Uterus (tissue), 4 donors: ENCODE measurements around the gene MAFB. TPM values are rescaled to one million over a fixed set of nuclear protein-coding genes. Genes with fewer than 3 reads are reported as not detected.

Experiments
- DNase-seq, 2 donors: peaks; one replicate each; pipeline ENCODE4 v3.0.0-alpha.2; 2019 to 2020
- H3K27ac ChIP-seq, 2 donors: fragments of 200-600 bp; sonication (generic); 1 replicate in 1 of 2; 2 replicates in 1 of 2; pipeline ENCODE4 v1.5.1; 2016 to 2018
- H3K27me3 ChIP-seq, 2 donors: fragments of 200-600 bp; sonication (generic); one replicate each; pipeline ENCODE4 v1.5.1; 2018 to 2019; ENCODE audit warnings: control low read depth in 1 of 2
- H3K36me3 ChIP-seq, 2 donors: fragments of 200-600 bp; sonication (generic); one replicate each; pipeline ENCODE4 v1.5.1; 2019; ENCODE audit warnings: control low read depth in 1 of 2
- H3K4me1 ChIP-seq, 2 donors: fragments of 200-600 bp; sonication (generic); one replicate each; pipeline ENCODE4 v1.5.1; 2018 to 2019; ENCODE audit warnings: control low read depth in 1 of 2
- H3K4me3 ChIP-seq, 2 donors: fragments of 200-600 bp; sonication (generic); 1 replicate in 1 of 2; 2 replicates in 1 of 2; pipeline ENCODE4 v1.5.1; 2018 to 2019; ENCODE audit warnings: mild to moderate bottlenecking in 1 of 2
- H3K9me3 ChIP-seq, 2 donors: fragments of 200-600 bp; sonication (generic); one replicate each; pipeline ENCODE4 v1.5.1; 2019; ENCODE audit warnings: control low read depth in 1 of 2
- POLR2A ChIP-seq, 2 donors: fragments of 450-650 bp; IDR thresholded peaks; one replicate each; pipeline ENCODE4 v1.6.1; 2016; ENCODE audit warnings: antibody characterized with exemption in 2 of 2, mild to moderate bottlenecking in 1 of 2, moderate library complexity in 1 of 2
- intact Hi-C: fragments of 100-400 bp; cut with DNase I; formaldehyde crosslinking; loops from one replicate; pipeline ENCODE4 v1.15.1; 2023; ENCODE audit warnings: low total_unique reads
- total RNA-seq, 4 donors: library from RNA; depleted of rRNA in 3 of 4; stranded (reverse); fragments of >200 nt in 3 of 4; gene quantifications; one replicate each; pipeline versions ENCODE4 v1.1.0 to v1.2.4, GENCODE V29; 2014 to 2023
- TF ChIP-seq, protein P1 (sequence below), 4 experiments: fragments of 200-600 bp in 2 of 4; fragments of 450-650 bp in 2 of 4; sonication (generic) in 2 of 4; IDR thresholded peaks; one replicate each; pipeline ENCODE4 v1.5.1; 2016 to 2019; ENCODE audit warnings: antibody characterized with exemption in 4 of 4, mild to moderate bottlenecking in 2 of 4, moderate library complexity in 1 of 4
- donor health status: DM: yes; HTN: yes; CAD: no.

Gene MAFB
- total RNA-seq, 4 donors from 2014 or later = 10.0 to 38.2 (median 19.0) TPM

DNA sequence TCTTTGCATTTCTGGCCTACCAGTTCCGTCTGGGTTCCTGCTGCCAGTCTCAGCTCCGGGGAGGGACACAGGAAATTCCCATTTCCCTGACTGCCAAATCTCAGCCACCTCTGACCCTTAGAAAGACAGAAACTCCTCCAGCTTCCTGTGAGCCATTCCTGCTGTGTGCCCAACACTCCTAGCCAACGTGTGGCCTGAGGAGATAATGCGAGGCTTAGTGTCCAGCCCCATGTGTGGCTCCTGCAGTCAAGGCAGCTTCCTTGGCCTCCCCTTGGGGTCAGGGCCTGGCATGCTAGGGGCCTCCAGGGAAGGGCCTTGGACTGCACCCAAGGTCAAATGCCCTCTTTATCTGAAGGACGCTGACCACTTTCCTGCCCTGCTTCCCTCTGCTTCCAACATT is 45.1 kb downstream of the MAFB start:
- intact Hi-C loops = no loop called here
- no peaks in the 10 kb centered on the region for H3K27me3 ChIP-seq
- DNase-seq = no peak
- H3K4me1 ChIP-seq = no peaks in the 10 kb centered on the region
- H3K27ac ChIP-seq = no peak overlapping the region
- no peaks in the 10 kb centered on the region for H3K9me3 ChIP-seq
- TF ChIP-seq POLR2A (IDR thresholded peaks at IDR 0.05) = no peak
- TF ChIP-seq, protein P1, sequence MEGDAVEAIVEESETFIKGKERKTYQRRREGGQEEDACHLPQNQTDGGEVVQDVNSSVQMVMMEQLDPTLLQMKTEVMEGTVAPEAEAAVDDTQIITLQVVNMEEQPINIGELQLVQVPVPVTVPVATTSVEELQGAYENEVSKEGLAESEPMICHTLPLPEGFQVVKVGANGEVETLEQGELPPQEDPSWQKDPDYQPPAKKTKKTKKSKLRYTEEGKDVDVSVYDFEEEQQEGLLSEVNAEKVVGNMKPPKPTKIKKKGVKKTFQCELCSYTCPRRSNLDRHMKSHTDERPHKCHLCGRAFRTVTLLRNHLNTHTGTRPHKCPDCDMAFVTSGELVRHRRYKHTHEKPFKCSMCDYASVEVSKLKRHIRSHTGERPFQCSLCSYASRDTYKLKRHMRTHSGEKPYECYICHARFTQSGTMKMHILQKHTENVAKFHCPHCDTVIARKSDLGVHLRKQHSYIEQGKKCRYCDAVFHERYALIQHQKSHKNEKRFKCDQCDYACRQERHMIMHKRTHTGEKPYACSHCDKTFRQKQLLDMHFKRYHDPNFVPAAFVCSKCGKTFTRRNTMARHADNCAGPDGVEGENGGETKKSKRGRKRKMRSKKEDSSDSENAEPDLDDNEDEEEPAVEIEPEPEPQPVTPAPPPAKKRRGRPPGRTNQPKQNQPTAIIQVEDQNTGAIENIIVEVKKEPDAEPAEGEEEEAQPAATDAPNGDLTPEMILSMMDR (IDR thresholded peaks at IDR 0.05) = no peak
- H3K4me3 ChIP-seq = no peak overlapping the region
- H3K36me3 ChIP-seq = no peaks in the 10 kb centered on the region

DNA sequence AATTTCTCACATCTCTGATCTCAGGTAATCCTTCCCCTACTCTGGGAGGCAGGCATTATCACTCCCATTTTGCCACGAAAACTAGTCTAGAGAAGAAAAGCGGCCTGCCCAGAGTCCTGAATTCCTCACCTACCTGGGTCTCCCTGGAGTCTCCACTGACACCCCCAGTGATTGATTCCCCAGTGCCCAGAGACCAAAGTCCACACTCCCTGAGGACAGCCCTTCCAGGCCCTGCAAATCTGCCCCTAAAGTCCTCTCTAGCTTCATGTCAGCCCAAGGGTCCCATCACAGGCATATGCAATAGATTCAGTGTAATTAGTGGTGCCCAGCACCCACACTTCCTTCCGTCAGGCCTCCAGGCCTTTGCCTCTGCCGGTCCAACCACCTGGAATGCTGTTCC is 47.2 kb downstream of the MAFB start:
- no peak overlapping the region for H3K27ac ChIP-seq
- H3K36me3 ChIP-seq = no peaks in the 10 kb centered on the region
- no peaks in the 10 kb centered on the region for H3K4me1 ChIP-seq
- intact Hi-C loops = no loop called here
- no peaks in the 10 kb centered on the region for H3K27me3 ChIP-seq
- TF ChIP-seq POLR2A (IDR thresholded peaks at IDR 0.05) = no peak
- TF ChIP-seq, protein P1 (IDR thresholded peaks at IDR 0.05) = no peak
- H3K4me3 ChIP-seq = no peak overlapping the region
- no peak for DNase-seq
- H3K9me3 ChIP-seq = no peaks in the 10 kb centered on the region

DNA sequence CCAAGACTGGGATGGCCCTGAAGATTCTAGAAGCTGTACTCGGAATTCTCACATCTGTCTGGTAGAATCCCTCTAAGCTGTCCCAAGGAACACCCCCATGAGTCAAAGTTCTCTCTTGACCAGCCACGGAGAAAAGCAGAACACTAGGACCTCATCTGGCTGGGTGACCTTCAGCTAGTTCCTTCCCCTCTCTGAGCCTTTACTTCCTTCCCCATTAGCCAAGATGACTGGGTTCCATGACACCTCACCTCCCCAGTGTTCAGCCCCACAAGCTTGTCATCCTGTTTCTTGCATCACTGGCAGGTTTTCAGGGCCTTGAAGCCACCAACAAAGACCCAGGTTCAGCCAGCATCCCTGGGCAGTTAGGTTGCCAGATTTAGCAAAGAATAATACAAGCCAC is 47.8 kb downstream of the MAFB start:
- Histone ChIP-seq H3K9me3 (no peaks in the 10 kb centered on the region), H3K4me3 (no peak overlapping the region), H3K4me1 (no peaks in the 10 kb centered on the region), H3K36me3 (no peaks in the 10 kb centered on the region), H3K27ac (no peak overlapping the region), H3K27me3 (no peaks in the 10 kb centered on the region)
- intact Hi-C loops = no loop called here
- no peak for TF ChIP-seq POLR2A (IDR thresholded peaks at IDR 0.05)
- TF ChIP-seq, protein P1 (IDR thresholded peaks at IDR 0.05) = no peak
- no peak for DNase-seq

DNA sequence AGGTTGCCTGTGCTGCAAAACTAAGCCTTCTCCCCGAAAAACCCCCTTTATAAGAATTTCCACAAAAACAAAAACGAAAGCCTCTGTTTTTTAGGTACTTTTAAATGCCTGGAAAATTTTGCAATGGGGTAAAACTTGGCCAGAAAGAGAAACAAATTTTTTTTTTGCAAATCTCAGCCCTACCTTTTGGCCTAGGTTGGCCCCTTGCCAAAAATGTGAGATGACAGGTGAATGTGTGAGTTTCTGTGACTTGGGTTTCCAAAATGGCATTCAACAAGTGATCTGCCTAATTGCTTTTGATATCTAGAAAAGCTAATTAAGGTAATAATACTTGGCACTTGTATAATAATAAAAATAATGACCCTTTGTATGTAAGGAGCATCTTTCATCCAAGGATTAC is 48.4 kb downstream of the MAFB start:
- no peaks in the 10 kb centered on the region for H3K27me3 ChIP-seq
- no peaks in the 10 kb centered on the region for H3K36me3 ChIP-seq
- no peak overlapping the region for H3K27ac ChIP-seq
- DNase-seq = no peak
- intact Hi-C loops = no loop called here
- no peaks in the 10 kb centered on the region for H3K4me1 ChIP-seq
- no peaks in the 10 kb centered on the region for H3K9me3 ChIP-seq
- no peak overlapping the region for H3K4me3 ChIP-seq
- TF ChIP-seq, protein P1 (IDR thresholded peaks at IDR 0.05) = no peak
- TF ChIP-seq POLR2A (IDR thresholded peaks at IDR 0.05) = no peak

DNA sequence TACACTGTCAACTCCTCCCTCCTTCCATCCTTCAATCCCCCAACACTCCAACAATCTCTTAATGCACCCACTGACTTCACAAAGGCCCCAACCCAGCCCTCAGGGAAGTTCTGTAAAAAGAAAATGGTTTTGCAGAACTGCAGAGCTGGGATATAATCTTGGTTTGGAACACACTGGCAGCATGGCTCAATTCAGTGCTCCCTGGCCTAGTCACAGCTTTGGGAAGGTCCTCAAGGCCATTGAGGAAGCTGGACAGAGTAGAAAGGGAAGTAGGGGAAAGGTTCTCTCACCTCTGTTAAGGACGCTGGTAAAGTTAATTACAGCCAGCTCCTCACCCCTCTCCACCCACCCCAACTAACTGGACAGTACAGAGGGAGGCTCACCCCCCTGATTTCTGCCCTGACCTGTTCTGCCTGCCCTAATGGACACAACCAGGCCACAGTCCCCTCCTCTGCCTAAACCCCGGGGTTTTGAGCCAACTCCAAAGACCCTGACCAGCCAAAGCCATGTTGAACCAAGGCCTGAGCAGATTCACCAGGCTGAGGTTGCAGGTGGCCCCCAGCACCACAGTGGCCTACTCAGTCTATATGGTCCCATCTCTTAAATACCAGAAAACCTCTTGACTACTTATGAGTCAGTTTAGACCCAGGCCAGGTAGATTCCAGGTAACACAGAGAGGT is 49.2 kb downstream of the MAFB start:
- Histone ChIP-seq H3K4me1 (no peaks in the 10 kb centered on the region), H3K27ac (no peak overlapping the region), H3K36me3 (no peaks in the 10 kb centered on the region), H3K27me3 (no peaks in the 10 kb centered on the region), H3K4me3 (no peak overlapping the region), H3K9me3 (no peaks in the 10 kb centered on the region)
- TF ChIP-seq POLR2A (IDR thresholded peaks at IDR 0.05) = no peak
- TF ChIP-seq, protein P1 (IDR thresholded peaks at IDR 0.05) = no peak
- DNase-seq = no peak
- intact Hi-C loops = no loop called here
